Activated effector memory CD4-positive, alpha-beta T cell treated with Interleukin-2 at 50 U/mL for 16 hours (primary cell): ENCODE measurements around the gene SH3GLB2.
"Not testable (repeated sequence)": the region's sequence is repeated elsewhere in the genome, so short reads cannot be mapped to it uniquely, and the experiment has no call there.

Experiments used
- DNase-seq: peaks from one replicate; pipeline ENCODE4 v3.0.0-alpha.2; 2020

SH3GLB2 gene

GRCh38 chr9:129013674-129014073 is 14.5 kb downstream of the SH3GLB2 start:
- DNase-seq: no peak

- DNase-seq: no peak
Observed at GRCh38 chr9:129012893-129013448, 15.2 kb downstream of the SH3GLB2 start.

DNA sequence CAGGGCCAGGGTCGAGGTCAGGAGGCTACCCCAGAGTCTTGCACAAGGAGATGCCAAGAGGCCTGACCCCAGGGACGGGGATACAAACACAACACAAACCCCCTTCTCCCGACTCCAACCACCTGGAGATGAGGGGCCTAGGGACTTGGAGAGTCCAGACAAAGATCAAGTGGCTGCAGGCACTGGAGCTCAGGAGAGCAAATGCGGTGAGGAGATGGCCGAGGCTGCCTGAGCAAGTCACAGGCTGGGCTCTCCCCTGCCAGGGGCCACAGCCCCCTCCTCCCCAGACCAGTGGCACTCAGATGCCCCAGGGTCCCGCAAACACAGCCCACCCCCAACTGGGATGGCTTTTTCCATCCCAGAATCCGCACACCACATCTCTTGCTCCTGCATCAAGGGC is 15.8 kb downstream of the SH3GLB2 start:
- DNase-seq: no peak

DNA sequence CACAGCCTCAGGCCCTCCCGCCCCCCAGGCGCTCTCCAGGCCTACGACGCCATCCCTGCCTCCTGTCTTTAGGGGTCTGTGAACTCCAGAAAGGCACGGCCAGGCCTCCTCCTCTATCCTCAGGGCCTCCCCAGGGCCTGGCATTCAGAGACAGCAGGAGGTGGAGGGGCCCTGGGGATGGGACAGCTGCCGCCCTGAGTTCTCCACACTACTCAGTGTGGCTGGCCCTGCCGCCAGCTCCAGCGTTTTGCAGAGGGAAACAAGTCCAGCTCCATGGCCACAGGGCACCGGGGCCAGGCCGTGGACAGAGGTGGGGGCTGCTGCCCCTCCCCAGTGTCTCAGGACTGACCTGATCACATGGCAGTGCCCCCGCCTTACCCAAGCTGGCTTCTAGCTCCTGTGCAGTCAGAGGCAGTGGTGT is 16.4 kb downstream of the SH3GLB2 start:
- no peak for DNase-seq

GRCh38 chr9:129011170-129011569 is 17.0 kb downstream of the SH3GLB2 start:
- no peak for DNase-seq

DNA sequence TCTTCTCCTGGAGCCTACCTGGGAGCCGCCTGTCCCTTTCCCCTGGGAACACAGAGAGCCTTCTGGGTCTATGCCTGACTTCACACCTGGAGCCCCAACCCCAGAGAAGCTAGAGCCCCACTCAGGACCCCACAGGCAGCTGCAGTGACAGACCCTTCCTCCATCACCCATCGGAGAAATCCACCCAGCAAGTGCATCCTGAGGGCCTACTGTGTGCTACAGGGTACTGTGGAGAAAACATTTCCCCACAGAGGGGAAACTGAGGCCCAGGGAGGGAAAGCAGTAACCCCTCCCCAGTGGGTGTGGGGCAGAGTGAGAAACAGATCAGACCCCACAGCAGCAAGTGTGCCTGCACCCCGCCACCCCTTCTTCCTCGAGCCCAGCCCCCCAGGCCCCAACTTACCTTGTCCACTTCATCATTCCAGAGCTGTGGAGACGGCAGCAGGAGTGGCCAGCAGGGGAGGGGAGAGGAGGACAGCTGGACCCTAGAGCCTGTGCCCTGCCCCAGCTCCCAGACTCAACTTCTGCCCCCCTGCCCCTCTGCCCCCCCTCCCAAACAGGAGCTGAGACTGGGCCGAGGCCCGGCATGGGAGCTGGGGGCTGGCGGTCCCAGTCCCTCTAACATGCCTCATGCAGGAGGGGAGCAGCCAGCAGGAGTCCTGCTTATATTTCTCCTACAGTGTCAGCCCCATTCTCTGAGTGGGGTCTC is 17.7 kb downstream of the SH3GLB2 start:
- DNase-seq: no peak

GRCh38 chr9:129009584-129010141 is 18.5 kb downstream of the SH3GLB2 start:
- DNase-seq: no peak

GRCh38 chr9:129008986-129009583 is 19.0 kb downstream of the SH3GLB2 start:
- no peak for DNase-seq

DNA sequence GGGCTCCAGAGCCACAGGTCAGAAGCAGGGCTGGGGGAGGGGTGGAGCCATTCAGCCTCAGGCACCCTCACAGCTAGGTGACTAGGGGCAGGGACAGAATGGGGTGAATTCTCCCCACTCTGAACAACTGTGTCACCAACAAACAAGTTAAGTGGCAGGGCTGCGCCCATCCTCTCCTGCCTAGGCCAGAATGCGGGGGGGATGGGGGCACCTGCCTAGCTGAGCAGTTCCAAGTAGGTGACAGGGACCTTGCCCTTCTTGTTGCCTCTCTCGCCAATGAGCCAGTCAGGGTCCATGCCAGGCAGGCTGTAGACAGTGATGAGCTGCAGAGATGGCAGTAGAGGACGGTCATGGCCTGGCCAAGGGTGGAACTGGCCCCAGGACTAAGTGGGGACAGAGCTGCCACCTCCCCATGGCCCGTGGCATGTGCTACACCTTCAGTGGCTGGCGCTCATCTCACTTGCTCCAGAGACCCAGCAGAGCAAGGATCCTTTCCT is 19.6 kb downstream of the SH3GLB2 start:
- no peak for DNase-seq

- DNase-seq: no peak
Observed at GRCh38 chr9:129007766-129008468, 20.2 kb downstream of the SH3GLB2 start.

DNA sequence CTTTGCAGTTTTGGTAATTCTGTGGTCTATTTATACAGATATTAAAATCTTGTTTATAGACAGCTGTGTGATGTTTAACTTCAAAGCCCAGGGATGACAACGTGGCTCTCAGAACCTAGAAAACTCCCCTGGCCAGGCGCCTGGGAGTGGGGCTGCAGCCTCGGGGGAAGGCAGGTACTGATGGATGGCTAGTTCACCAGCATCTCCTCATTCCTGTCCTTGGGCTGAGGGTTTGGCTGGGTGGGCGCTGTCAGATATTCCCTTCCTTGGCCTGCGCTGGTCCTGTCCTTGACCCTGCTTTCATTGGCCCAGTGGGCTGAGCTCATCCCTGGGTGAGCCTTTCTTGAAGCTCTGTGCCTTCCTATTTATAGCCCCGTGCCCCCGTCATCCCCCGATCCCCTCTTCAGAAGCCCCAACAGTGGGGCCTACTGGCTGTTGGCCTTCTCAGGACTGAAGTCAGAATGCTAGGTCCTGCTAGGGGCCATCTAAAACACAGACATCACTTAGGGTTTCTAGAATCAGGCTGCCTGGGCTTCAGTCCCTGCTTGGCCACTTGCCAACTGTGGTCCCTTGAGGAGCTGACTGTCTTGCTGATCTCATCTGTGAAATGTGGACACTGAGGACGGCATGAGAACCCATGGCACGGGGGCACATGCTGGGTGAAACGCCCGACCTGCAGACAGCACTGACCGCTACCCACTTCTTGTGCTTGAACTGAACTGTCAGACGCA is 20.9 kb downstream of the SH3GLB2 start:
- no peak for DNase-seq

- DNase-seq: peak; percentile 10
Observed at GRCh38 chr9:129006328-129007034, 21.6 kb downstream of the SH3GLB2 start.

- DNase-seq: no peak
Observed at GRCh38 chr9:129005336-129005997, 22.7 kb downstream of the SH3GLB2 start.

DNA sequence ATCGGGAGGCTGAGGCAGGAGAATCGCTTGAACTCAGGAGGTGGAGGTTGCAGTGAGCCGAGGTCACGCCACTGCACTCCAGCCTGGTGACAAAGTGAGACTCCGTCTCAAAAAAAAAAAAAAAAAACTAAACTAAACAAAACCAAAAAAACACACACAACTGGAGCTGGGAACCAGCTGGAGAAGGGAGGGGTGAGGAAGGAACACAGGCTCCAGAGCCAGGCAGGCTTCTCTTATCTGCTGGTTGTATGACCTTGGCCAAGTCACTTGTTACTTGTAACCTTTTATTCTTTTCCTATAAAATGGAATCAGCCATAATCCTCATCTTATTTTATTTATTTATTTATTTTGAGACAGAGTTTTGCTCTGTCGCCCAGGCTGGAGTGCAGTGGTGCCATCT is 24.0 kb downstream of the SH3GLB2 start:
- not testable (repeated sequence) for DNase-seq

DNA sequence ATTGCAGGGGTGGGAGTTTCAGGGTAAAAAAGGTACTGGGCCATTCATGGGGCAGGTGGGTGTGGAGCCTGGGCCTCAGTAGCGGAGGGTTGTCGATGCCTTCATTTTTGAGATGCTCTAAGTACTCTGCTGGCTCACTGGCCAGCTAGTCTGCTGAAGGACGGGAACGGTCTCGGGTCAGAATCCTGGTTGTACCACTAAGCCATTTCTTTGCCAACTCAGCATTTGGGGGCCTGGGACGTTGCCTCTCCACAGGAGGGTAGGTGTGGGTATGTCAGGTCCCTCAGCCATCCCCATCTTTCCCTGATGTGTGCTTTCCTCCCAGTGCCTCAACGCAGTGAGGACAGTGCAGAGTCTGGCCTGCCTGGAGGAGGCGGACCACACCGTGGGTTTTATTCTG is 25.1 kb downstream of the SH3GLB2 start:
- no peak for DNase-seq

GRCh38 chr9:129001504-129002325 is 26.4 kb downstream of the SH3GLB2 start:
- no peak for DNase-seq

DNA sequence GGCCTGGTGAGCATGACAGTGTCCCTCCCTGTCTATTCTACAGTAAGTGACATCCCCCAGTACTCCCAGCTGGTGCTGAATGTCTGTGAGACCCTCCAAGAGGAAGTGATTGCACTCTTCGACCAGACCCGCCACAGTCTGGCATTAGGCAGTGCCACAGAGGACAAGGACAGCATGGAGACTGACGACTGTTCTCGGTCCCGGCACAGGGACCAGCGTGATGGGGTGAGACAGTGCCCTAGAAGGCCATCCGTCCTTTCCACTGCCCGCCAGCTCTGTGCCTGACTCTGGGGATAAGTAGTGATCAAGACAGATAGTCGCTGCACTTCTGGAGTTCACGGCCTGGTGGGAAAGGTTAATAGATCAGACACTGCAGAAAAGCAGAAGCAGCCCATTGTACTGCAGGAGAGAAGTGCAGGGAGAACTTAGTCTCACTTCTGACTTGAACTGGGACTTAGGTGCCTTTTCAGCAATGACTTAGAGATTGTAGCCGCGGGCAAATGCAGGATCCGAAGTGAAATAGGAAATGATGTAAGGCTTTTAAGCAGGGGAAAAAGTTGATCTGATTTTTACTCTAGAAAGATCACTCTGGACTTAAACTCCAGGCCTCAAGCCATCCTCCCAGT is 28.4 kb downstream of the SH3GLB2 start:
- DNase-seq: no peak

DNA sequence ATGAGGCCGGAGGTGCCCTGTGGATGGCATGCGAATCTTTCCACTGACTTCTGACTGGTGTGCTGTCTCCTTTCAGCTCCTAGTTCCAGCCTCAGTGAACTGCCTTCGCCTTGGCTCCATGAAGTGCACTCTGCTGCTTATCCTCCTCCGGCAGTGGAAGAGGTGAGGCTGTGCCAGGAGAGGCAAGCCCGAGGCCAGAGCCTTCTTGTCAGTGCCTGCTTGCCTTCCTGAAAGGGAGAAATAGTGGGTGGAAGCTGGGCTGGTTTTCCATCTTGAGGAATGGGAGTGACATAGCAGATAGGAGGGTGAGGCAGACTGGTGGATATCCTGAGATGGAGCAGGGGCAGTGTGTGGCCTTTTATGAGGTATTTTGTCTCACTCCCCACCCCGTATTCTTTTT is 29.7 kb downstream of the SH3GLB2 start:
- no peak for DNase-seq

DNA sequence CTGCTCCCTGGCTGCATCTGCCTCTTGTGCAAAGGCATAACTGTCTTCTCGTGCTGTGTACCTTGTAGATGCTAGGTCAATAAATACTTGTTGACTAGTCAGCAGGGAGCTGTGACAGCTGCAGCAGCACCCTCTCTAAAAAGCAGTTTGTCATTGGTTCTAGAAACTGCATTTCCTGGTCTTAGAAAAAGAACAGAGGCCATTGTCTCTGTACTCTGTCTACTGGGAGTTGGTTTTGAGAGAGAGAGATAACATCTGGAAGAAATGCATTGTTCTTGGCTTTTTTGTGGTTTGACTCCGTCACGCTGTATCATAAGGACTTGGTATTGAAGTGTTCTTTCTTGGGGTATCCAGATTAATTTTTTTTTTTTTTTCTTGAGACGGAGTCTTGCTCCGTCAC is 32.3 kb downstream of the SH3GLB2 start:
- DNase-seq: no peak

DNA sequence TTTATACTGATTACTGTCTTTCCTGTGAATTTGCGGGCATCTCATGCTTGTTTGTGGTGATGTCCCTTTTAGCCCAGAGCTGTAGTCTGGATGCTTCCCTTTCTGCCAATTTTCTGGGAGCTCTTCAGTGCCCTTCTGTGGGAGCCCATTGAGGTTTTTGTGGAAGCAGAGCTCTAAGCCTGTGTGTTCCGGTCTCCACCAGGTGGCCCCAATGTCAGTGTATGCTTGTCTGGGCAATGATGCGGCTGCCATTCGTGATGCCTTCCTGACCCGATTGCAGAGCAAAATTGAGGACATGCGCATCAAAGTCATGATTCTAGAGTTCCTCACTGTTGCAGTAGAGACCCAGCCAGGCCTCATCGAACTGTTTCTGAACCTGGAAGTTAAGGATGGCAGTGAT is 35.1 kb downstream of the SH3GLB2 start:
- no peak for DNase-seq
